ENCODE measurements around the gene TAC3.
"Not testable (repeated sequence)": the region's sequence is repeated elsewhere in the genome, so short reads cannot be mapped to it uniquely, and the experiment has no call there.

TAC3 gene

DNA sequence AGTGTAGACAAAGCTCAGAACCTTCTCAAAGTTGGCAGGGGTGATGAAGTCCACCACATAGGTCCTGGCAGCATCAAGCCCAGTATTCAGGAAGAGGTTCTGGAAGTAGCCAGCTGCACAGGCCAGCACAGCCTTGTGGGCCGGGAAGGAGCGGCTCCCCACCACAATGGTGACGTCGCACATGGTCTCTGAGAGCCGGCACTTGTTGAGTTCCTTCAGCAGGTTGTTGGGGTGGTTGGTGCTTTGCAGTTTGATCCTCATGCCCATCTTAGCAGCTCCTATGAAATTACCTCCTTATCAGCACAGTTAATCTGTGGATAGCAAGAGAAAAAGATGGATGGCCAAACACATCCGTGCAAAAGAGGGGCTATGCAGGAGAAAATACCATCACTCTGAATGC, 11.7 kb downstream of the TAC3 start:
- ATAC-seq (no peak), DNase-seq (no peak)

DNA sequence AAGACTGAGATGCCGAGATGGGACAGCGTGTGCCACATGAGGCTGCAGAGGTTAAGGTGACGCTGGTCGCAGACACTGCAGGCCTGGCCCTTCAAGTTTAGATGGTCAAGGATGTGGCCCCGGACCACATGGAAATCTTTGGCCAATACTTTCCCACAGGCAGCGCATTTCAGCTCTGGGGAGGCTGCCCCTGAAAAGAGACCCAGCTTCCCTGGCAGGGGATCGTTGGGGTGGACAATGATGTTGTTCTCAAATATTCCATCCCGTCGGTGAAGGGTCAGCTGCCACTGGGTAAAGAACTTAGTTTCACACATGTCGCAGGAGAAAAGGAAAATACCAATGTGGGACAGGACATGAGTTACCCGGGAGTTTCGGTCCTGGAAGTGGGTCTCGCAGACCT, 12.9 kb downstream of the TAC3 start:
- ATAC-seq = no peak

DNA sequence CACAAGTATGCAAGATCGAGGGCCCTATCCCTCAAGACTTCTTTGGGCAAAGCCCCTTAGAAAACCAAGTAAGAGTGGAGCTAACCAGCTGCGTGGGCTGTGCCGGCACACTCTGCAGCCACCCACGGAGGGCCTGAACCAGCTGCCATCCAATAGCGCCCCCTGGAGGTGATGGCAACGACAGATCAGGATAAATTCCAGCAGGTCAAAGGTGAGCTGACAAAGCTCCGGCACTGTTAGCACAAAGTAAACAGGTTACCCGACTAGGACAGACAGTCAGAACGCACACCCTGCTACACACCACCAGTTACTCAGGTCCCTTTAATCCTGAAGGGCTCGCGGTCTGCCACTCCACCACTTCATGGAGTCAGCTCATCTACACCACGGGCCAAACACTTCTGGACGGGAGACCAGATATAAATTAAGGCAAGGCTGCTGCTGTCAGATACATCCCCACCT, 14.9 kb downstream of the TAC3 start:
- ATAC-seq = no peak
- DNase-seq = peak; percentile 83

More for the DNA sequence above, 12.9 kb downstream of the TAC3 start:
- DNase-seq = no peak

DNA sequence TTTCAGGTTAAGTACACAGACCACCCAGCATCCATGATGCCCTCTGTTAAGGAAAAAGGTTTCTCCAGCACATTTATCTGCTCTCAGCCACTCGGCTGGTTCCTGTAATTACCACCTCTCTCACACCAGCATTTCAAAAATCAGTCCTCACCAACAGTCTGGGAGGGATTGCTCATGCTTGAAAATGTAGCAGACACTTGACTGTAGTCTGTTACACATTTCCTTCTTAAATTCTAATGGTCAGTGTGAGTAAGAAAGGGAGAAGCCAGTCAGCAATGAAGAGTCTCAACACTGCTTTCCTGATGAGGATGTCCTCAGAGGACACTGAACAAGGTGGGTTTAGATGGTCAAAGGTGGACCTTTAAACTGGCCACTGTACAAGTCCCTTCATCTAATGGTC, 15.9 kb downstream of the TAC3 start:
- no peak for DNase-seq
- ATAC-seq = no peak

DNA sequence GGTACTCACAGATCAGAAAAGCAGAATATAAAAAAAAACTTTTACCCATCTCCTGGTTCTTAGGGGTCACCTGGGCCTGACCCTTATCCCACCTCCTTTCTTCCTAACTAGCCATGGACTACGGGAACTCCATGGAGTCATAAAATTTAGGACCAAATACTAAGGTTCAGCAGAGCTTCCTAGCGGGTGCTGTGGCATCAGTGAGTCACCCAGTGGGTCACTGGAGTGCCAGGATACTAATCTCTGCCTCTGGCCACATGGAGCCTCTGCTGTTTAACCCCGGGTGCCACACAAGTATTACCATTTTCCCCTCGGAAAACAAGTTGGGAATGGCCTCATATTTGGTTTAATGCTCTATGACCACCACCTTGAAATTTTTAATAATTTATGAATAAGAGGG, 16.9 kb downstream of the TAC3 start:
- no peak for DNase-seq
- no peak for ATAC-seq

DNA sequence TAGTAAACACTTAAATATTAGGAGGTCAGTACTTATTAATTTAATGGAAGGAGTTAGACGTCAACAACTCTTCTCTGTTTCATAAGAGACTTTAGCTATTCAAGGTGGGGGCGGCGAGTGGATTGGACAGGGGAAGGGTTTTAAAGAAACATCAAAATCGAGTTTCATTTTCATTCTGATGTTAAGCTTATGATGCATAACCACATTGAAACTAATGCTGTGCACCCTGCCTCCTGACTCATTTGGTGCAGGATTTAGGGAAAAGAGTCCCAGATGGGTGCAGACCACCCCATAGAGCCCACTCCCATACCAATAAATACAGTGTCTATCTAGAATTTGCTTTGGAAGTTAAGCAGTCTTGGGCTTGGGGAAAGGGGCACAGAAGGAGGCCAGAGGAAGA, 17.3 kb downstream of the TAC3 start:
- ATAC-seq (peak; percentile 80), DNase-seq (peak; percentile 61)

DNA sequence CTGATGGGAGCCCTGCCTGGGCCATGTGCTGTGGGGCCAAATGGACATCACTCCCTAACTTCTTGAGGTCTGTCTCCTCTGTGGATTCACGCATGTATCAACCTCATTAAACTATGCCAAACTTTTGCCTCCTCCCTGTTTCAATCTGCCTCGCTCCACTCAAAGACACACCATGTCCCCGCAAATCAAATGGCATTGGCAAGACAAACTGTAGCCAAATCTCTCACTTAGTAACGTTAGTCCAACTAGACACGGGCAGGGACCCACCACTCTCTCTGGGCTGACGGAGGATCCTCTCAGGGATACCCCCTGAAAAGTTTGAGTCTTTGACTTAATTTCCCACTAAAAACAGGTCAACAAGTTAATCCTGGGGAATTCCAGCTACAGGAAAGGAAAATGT, 18.0 kb downstream of the TAC3 start:
- DNase-seq (no peak), ATAC-seq (no peak)

DNA sequence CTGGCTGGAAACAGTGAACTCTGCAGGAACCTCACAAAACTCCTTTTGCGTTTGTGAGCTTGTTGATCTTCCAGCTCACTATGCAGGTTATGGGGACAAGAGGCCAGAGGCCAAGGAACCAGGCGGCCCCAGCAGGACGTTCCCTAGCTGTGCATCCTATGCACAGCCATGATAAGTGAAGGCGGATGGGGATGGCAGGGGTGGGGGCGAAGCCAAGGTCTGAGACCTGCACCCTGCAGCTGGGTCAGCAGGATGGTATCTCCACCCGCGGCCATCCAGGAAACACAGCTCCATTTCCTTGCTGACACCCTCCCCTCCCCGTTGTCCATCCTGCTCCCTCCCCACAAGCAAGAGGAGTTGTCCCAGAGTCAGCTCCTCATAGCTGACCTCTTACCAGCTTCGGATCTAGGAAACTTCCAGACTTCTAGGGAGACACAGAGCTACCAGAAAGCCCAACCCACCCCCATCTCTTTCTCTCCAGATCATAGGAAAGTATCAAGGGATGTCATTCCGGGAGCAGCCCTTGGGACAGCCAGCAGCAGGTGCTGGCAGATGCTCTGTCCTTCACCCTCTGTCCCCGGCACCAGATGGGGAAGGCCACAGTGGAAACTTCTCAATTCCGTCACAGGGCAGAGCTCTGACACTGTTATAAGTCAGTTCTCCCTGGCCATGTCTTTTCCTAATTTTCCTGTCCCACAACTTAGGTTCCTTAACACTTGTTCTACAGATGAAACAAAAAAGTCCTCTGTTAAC, 19.4 kb downstream of the TAC3 start:
- no peak for ATAC-seq
- DNase-seq = no peak

DNA sequence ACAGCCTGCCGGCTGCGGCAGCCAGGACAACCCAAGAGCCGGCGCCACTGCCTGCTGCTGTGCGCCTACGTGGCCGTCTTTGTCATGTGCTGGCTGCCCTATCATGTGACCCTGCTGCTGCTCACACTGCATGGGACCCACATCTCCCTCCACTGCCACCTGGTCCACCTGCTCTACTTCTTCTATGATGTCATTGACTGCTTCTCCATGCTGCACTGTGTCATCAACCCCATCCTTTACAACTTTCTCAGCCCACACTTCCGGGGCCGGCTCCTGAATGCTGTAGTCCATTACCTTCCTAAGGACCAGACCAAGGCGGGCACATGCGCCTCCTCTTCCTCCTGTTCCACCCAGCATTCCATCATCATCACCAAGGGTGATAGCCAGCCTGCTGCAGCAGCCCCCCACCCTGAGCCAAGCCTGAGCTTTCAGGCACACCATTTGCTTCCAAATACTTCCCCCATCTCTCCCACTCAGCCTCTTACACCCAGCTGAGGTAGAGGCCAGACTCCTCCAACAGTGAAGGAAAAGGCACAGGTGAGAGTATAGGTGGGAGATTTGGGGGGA, 20.3 kb downstream of the TAC3 start:
- DNase-seq (no peak), ATAC-seq (no peak)

DNA sequence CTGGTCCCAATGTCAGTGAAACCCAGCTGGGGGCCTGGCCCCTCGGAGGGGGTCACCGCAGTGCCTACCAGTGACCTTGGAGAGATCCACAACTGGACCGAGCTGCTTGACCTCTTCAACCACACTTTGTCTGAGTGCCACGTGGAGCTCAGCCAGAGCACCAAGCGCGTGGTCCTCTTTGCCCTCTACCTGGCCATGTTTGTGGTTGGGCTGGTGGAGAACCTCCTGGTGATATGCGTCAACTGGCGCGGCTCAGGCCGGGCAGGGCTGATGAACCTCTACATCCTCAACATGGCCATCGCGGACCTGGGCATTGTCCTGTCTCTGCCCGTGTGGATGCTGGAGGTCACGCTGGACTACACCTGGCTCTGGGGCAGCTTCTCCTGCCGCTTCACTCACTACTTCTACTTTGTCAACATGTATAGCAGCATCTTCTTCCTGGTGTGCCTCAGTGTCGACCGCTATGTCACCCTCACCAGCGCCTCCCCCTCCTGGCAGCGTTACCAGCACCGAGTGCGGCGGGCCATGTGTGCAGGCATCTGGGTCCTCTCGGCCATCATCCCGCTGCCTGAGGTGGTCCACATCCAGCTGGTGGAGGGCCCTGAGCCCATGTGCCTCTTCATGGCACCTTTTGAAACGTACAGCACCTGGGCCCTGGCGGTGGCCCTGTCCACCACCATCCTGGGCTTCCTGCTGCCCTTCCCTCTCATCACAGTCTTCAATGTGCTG, 21.0 kb downstream of the TAC3 start:
- DNase-seq (no peak), ATAC-seq (no peak)

DNA sequence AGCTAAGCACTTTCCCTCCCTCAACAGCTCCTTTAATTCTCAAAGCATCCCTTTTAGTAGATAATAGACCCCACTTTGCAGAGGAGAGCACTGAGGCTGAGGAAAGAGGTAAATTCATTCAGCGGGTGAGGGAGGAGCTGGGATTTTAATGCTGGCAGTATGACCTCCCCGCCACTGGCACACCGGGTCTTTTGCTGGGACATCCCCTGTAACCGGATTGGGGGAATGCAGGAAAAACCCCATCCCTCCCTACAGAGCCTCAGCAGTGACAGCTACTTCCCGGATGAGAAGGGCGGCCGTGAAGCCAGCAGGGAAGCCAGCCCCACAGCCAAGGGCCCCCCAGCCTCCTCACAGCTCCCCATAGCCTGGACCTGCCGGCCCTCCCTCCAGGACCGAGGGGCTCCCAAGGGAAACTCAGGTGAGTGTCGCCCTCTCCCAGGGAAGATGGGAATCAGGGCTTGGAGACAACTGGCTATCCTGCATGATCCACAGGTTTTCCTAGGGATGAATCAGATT, 22.0 kb downstream of the TAC3 start:
- ATAC-seq = no peak
- DNase-seq = no peak

DNA sequence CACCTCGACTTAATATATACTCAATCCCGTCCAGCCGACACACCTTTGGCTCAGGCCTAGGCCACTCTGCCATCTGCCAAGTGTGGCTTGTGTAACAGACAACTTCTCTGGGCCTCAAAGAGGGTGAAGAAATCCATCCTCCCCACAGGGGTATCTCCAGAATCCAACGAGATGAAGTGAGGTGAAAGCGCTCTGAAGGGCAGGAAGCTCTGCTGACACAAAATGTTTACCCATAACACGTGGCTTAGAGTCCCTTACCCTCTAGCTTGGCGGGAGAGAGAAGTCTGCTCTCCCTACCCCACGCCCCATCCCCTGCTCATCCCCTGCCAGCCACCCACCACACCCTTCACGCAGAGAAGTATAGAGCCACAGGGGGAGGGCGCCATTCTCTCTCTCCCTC, 23.0 kb downstream of the TAC3 start:
- DNase-seq (no peak), ATAC-seq (no peak)

DNA sequence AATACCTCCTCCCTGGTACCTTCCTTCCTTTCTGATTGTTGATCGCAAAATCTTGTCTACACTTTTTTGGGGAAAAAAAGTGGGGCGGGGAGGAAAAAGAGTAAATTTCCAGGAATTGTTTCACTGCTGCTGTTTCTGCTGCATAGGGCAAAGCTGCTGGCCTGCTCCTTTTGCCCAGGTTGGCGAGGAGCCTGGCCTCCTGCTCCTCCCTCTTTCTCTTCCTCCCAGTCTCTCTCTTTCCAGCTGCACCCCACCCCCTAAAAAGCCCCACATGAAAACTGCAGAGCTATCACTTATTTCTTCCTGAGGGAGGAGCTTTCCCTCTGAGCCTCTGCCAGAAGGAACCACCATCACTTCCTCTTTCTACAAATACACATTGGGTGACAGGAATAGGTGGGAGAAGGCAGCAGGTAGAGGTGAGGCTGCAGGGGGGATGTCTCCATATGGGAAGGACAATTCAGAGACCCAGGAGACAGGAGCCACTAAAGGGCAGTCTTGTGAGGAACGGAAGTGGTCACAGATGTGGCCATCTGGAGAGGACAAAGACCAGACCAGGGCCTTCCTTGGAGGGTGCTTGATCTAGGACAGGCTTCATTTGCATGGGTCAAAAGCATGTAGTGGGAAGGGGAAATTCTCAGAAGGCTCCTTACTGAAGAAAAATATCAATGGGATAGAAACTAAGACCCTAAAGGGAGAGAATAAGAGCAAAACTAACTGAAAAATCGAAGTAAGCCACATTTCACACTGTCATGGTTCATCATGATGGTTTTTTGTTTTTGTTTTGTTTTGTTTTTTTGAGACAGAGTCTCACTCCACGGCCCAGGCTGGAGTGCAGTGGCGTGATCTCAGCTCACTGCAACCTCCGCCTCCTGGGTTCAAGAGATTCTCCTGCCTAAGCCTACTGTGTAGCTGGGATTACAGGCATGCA, 24.7 kb downstream of the TAC3 start:
- ATAC-seq = no peak
- DNase-seq = no peak

DNA sequence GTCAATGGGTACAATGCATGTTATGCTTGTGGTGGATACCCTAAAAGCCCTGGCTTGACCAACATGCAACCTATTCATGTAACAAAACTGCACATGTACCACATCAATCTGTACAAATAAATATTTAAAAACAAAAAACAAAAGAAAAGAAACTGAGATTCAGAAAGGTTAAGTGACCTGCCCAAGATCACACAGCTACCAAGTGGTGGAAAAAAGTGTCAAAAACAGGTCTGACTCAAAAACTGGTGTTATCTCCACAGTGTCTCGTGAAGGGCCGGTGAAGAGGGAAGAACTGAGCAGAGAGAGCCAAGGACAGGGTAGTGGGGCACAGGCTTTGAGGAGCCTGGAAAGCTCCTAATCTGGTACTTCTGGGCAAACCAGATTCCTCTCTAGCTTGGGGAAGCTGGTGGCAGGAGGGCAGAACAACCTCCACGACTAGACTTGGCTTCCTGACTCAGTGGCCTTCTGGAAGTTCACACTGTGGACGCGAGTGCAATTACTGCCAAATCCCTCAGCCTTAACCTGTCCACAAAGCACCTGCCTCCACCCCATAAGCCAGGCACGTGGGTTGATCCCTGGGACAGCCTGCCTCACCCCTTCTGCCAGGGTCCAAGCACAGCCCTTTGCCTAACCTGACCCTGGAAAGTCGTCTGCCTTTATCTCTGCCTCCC, 25.5 kb downstream of the TAC3 start:
- no peak for DNase-seq
- no peak for ATAC-seq

DNA sequence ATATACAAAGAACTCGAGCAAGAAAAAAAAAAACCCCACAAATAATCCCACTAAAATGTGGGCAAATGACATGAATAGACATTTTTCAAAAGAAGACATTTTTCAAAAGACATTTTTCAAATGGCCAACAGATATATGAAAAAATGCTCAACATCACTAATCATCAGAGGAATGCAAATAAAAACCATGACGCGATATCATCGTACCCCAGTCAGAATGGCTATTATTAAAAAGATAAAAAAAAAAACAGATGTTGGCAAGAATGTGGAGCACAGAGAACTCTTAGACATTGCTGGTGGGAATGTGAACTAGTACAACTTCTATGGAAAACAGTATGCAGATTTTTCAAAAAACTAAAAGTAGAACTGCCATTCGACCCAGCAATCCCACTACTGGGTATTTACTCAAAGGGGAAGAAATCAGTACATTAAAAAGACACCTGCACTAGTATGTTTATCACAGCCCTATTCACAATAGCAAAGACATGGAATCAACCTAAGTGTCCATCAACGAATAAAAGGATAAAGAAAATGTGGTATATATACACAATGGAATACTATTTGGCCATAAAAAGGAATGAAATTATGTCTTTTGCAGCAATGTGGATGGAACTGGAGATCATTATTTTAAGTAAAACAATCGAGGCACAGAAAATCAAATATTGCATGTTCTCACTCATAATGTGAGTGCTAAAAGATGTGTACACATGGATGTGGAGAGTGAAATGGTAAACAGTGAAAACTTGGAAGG, 26.3 kb downstream of the TAC3 start:
- no peak for ATAC-seq
- DNase-seq = no peak

DNA sequence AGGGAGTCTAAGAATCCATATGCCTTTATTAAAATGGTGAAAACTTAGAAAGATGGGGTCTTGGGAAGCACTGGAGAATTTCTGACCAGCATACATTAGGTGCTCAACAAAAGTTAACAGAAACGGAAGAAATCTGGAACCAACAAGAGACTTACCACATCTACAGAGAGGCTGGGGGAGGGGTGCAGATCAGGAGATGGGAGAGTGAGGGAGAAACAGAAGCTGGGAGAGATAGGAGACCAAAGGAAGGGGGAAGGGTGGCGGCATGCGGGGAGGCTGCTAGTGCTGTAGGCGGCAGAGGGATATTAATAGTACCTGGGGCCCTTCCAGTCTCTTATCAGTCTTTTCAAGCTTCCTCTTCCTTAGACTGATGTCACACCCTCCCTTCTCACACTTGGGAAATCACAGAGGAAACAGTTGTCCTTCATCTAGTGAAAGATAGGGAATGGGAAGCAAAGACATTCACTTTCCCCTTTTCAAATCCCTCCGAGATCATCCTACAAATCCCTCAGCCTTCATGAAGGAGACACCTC, 28.1 kb downstream of the TAC3 start:
- DNase-seq = no peak
- no peak for ATAC-seq

DNA sequence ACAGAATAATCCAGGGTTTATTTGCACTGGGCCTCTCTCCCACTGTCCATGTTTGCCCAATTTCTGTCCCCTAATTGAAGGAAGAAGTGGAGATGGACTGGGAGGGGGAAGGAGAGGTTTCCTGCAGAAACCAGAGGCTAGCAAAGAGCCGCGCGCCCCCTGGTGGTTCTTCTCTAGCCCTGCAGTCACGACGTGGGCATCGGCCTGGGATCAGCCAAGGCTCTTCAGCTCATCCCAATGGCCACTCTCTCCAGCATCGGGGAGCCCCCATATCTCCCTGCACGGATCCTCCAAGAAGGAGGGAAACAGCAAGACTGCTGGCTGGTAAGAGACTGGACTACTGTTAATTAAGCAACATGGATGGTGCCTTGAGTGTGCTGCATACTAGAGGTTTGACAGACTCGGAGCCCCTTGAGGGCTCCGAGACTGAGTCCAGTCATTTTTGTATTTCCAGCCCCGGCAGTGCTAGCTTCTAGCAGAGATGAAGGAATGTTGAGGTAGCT, 28.7 kb downstream of the TAC3 start:
- DNase-seq (peak; percentile 79), ATAC-seq (peak; percentile 55)

DNA sequence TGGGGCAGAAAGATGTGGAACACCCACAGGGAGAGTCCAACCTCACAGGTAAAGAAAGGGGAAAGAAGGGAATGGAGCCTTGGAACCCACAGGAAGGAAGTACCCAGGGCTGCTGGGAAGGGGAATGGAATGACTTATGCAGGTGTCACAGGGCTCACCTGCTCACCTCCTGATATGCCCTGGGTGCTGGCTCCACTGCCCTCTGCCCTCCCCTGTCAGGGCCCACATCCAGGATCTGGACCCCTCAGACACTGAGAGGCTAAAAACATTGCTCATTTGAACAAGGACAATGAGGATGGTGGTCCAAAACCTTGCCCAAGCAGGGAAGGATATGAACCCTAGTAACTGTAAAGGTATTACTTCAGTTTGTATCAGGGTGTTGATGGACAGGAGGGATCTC, 29.3 kb downstream of the TAC3 start:
- no peak for ATAC-seq
- DNase-seq = no peak

DNA sequence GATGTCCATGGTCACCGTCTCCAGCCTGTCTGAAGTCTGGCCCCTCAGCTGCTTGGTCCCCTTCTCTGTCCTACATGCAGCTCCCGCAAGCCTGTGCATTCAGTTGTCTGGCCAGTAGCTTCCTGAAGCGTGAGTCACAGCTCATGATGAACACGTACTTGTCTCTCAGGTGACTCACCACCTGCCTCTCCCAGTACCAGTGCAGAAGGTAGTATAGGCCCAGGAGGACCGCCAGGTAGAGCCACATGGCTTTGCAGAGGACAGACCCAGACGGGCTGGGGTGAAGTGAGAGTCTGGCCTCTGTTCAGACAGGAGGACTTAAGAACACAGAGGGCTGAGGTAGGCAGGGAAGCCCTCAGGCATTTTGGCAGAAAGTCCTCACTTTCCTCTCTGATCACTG, 30.6 kb downstream of the TAC3 start:
- DNase-seq = not testable (repeated sequence)
- ATAC-seq = peak; percentile 66

DNA sequence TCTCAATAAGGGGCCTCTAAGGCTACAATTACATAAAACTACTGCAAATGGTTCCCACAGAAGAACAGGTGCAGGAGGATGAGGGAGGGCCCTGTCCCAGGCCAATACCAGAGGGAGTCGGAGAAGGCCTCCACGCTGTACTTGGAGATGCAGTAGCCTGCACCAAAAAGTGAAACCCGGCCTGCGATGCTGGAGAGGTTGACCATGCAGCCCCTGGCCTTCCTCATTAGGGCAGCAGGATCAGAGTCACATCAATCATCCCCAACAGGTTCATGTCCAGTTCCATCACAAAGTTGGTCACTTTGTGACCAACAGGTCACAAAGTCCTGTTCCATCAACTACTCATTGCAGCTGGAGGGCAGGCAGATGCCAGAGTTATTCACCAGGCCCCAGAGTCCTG, 32.9 kb downstream of the TAC3 start:
- DNase-seq (no peak), ATAC-seq (no peak)

Data from stimulated activated naive CD8-positive, alpha-beta T cell treated with anti-CD3 and anti-CD28 coated beads, Interleukin-15, Interleukin-2, amounts not matched to agents 100 U/mL and 50 U/mL, for 24 hours (primary cell).